Stomach (tissue), 4 donors: ENCODE results near the gene WDR19.

Experiments used
- CTCF ChIP-seq, 7 experiments: fragments of 450-650 bp in 4 of 7; fragments of 200-600 bp in 3 of 7; sonication (generic) in 3 of 7; IDR thresholded peaks; one replicate each; pipeline ENCODE4 v1.5.1; 2016 to 2019; ENCODE audit warnings: antibody characterized with exemption in 7 of 7, control low read depth in 2 of 7, mild to moderate bottlenecking in 1 of 7
- EP300 ChIP-seq: sonication (generic); formaldehyde crosslinking; IDR thresholded peaks from one replicate; pipeline ENCODE4 v1.6.1; 2017; ENCODE audit warnings: antibody characterized with exemption
- POLR2A ChIP-seq, 4 donors: fragments of 450-650 bp; IDR thresholded peaks; one replicate each; pipeline ENCODE4 v1.6.1; 2016; ENCODE audit warnings: antibody characterized with exemption in 4 of 4, control low read depth in 2 of 4, mild to moderate bottlenecking in 1 of 4, moderate library complexity in 1 of 4

DNA sequence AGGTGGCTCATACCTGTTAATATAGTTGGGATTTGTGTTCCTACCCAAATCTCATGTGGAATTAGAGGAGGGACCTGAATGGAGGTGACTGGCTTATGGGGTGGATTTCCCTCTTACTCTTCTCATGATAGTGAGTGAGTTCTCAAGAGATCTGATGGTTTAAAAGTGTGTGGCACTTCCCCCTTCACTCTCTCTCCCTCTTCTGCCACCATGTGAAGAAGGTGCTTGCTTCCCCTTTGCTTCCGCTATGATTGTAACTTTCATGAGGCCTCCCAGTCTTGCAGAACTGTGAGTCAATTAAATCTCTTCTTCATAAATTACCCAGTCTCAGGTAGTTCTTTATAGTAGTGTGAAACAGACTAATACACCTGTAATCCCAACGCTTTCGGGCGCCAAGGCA, 28.3 kb upstream of the WDR19 start:
- TF ChIP-seq CTCF (IDR thresholded peaks at IDR 0.05) (no peak), EP300 (no peak), POLR2A (IDR thresholded peaks at IDR 0.05) (no peak)
